ENCODE data around the gene PPP1R36. TPM values are rescaled to one million over a fixed set of nuclear protein-coding genes. Genes with fewer than 3 reads are reported as not detected.

Gene PPP1R36
- total and polyA plus RNA-seq, 2 of the 13 experiments (the other 11 are each of a cell fraction or from before 2014, with no cell fraction given): 0.11 to 0.17 TPM

DNA sequence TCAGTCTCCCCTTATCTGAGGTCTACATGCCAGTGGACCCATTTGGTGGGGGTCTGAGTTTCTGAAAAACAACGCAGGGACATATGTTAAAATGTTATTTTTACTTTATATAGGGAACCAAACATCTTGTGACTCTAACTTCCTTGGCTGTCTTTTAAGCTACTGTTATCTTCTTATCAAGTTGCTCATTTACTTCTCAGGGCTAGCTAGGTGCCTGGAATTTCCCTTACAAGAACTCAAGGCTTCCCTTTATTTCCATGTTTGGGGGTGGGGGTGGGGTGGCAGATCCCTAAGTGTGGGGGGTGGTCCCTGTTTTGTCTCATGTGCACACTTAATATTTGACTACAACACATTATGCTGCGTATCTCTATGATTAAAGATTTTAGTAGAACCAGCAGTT is 31.6 kb downstream of the PPP1R36 start (continued):
- TF ChIP-seq, protein P1, sequence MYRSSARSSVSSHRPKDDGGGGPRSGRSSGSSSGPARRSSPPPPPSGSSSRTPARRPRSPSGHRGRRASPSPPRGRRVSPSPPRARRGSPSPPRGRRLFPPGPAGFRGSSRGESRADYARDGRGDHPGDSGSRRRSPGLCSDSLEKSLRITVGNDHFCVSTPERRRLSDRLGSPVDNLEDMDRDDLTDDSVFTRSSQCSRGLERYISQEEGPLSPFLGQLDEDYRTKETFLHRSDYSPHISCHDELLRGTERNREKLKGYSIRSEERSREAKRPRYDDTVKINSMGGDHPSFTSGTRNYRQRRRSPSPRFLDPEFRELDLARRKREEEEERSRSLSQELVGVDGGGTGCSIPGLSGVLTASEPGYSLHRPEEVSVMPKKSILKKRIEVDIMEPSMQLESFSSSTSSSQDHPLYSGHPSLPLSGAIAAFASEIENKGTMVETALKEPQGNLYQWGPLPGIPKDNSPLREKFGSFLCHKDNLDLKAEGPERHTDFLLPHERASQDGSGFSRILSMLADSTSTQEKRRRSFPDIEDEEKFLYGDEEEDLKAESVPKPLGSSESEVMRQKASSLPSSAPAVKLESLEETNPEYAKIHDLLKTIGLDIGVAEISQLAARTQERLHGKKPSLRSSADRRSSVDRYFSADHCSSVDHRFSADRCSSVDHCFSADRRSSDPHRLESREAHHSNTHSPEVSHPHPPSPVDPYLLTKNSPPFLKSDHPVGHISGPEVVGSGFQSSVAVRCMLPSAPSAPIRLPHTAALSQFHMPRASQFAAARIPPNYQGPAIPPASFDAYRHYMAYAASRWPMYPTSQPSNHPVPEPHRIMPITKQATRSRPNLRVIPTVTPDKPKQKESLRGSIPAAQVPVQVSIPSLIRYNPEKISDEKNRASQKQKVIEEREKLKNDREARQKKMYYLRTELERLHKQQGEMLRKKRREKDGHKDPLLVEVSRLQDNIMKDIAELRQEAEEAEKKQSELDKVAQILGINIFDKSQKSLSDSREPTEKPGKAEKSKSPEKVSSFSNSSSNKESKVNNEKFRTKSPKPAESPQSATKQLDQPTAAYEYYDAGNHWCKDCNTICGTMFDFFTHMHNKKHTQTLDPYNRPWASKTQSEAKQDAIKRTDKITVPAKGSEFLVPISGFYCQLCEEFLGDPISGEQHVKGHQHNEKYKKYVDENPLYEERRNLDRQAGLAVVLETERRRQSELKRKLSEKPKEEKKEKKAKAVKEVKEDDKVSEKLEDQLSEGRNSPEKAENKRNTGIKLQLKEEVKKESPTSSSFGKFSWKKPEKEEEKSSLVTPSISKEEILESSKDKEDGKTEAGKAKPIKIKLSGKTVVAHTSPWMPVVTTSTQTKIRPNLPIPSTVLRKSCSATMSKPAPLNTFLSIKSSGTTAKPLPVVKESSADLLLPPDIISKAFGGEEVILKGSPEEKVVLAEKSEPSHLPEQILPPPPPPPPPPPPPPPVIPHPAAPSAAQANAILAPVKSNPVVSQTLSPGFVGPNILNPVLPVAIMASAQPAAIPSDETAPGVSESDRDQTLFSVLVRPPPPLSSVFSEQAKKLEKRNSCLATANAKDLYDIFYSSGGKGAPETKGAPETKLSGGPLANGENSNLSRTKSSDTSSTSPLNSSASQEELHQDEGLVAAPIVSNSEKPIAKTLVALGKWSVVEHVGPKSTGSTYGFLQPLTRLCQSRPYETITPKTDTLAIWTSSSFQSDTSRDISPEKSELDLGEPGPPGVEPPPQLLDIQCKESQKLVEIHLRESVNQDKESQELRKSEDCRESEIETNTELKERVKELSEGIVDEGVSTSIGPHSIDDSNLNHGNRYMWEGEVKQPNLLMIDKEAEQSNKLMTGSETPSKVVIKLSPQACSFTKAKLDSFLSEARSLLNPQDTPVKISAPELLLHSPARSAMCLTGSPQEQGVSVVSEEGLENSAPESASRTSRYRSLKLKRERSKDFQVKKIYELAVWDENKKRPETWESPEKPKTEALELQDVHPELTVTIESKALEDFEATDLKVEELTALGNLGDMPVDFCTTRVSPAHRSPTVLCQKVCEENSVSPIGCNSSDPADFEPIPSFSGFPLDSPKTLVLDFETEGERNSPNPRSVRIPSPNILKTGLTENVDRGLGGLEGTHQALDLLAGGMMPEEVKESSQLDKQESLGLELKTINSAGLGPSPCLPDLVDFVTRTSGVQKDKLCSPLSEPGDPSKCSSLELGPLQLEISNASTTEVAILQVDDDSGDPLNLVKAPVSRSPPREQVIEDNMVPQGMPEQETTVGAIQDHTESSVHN (CRISPR knock-in tag; IDR thresholded peaks at IDR 0.05): no peak
- no peak for TF ChIP-seq ZNF546 (CRISPR knock-in tag; conservative IDR thresholded peaks at IDR 0.05)

DNA sequence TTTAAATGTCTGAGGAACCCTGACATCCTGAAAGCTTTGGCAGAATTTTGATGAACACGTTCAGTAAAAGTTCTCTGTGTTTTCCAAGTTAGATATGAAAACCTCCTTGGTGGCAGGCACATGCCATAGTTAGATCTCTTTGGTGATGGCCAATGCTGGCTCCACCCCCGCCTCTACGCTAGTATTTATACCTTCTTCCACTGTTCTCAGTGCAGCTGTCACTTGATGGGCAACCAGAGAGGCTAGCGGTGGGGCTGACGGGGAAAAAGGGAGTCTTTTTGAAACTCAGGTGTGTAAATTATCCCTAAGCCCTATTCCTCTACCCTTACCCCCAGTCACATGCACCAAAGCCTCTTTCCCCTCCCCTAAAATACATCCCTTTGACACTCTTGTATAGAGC is 32.1 kb downstream of the PPP1R36 start:
- H4K20me1 ChIP-seq (ENCODE audit: insufficient read depth, low read length): no peaks in the 10 kb centered on the region
- POLR2A ChIA-PET: no interaction called here
- no peak overlapping the region for H2AFZ ChIP-seq (ENCODE audit: low read length)
- no peak overlapping the region for H3K27ac ChIP-seq (ENCODE audit: extremely low read length, insufficient read depth, low read length)
- DNase-seq (ENCODE audit: low spot score): no peak
- no peak overlapping the region for H3K4me3 ChIP-seq (replicated peaks in 1 of 3; ENCODE audit: insufficient read depth in 1 of 3, low read depth in 2 of 3, low read length in 3 of 3)
- no TSS peak for BruUV-seq (replicated peaks)
- CTCF ChIA-PET (ENCODE audit: low intra/inter-chr PET ratio, low total read pairs): no interaction called here
- no peak for TF ChIP-seq ETV5 (CRISPR knock-in tag; IDR thresholded peaks at IDR 0.05; ENCODE audit: borderline replicate concordance)
- no peak for TF ChIP-seq ELF4 (CRISPR knock-in tag; IDR thresholded peaks at IDR 0.05; ENCODE audit: borderline replicate concordance)
- no peak for TF ChIP-seq SUZ12 (IDR thresholded peaks at IDR 0.05; ENCODE audit: low read depth, low read length)
- no peak for TF ChIP-seq LRRFIP1 (CRISPR knock-in tag; conservative IDR thresholded peaks at IDR 0.05)
- TF ChIP-seq KDM6A (CRISPR knock-in tag; IDR thresholded peaks at IDR 0.05; ENCODE audit: low read depth): no peak
- TF ChIP-seq REST (IDR thresholded peaks at IDR 0.05; ENCODE audit: borderline replicate concordance in 1 of 2, low read depth in 1 of 2, low read length in 2 of 2): no peak
- no peak for TF ChIP-seq KLF6 (CRISPR knock-in tag; IDR thresholded peaks at IDR 0.05)
- peaks cover 0 to 6% of the 10 kb centered on the region in 2 experiments; a peak in 1 of 5 replicates for H3K27me3 ChIP-seq (ENCODE audit: control insufficient read depth in 1 of 2, insufficient read depth in 2 of 2, low read length in 2 of 2)
- intact Hi-C loops (cut with micrococcal nuclease; ENCODE audit: unreplicated experiment) (no loop called here), in situ Hi-C loops (cut with HindIII; ENCODE audit: extremely low pct_ligation_motif_present, low pct_unique_long_range_greater_than_20kb) (no loop called here)
- H3K79me2 ChIP-seq (ENCODE audit: insufficient read depth, low read length): no peaks in the 10 kb centered on the region
- 36% methylated on average over 5 of the region's 5 CpGs for WGBS (ENCODE audit: low lambda C conversion rate)
- H3K9ac ChIP-seq (ENCODE audit: insufficient read depth, low read depth, low read length): no peak overlapping the region
- no peaks in the 10 kb centered on the region for H3K9me3 ChIP-seq (ENCODE audit: low read length)
- H3K36me3 ChIP-seq (replicated peaks in 1 of 2; ENCODE audit: control insufficient read depth in 1 of 2, insufficient read depth in 2 of 2, low read length in 2 of 2): no peaks in the 10 kb centered on the region
- no peaks in the 10 kb centered on the region for H3K4me1 ChIP-seq (ENCODE audit: insufficient read depth, low read length)
- FAIRE-seq: no peak
- ATAC-seq: no peak
- no peak overlapping the region for H3K4me2 ChIP-seq (ENCODE audit: low read depth, low read length)

Data from HepG2 (cell line).